IMR-90 (cell line): ENCODE data around the gene ADAMTS19. TPM values are rescaled to one million over a fixed set of nuclear protein-coding genes. Genes with fewer than 3 reads are reported as not detected.

Experiments
- ATAC-seq: fragments of 200-7000 bp; cut with Tn5 transposase; 2 replicates; pipeline ENCODE4 v1.9.1; 2020; ENCODE audit warnings: low read depth, mild to moderate bottlenecking, moderate library complexity
- BruUV-seq: library from RNA; stranded (reverse); fragments of 400-500 nt; replicated peaks from 2 replicates; lab custom pipeline; 2021; lab: Mats Ljungman, UMichigan
- CTCF ChIA-PET: fragments of 300-600 bp; formaldehyde crosslinking; extraction: SDS; loops from one replicate; lab custom pipeline; 2021; ENCODE audit warnings: antibody characterized with exemption; lab: Yijun Ruan, JAX
- POLR2A ChIA-PET: fragments of 300-600 bp; sonication (Branson Sonifier 250); formaldehyde crosslinking; loops from one replicate; lab custom pipeline; 2022; ENCODE audit warnings: antibody characterized with exemption; ENCODE audit not compliant: unreplicated experiment; lab: Charles Lee
- DNase-seq: peaks from one replicate; pipeline ENCODE4 v3.0.0; 2013
- H2AFZ ChIP-seq: replicated peaks from 2 replicates; pipeline ENCODE3; 2013; ENCODE audit warnings: low read length, mild to moderate bottlenecking; ENCODE audit not compliant: poor library complexity
- H2AK5ac ChIP-seq: 2 replicates; pipeline ENCODE4 v1.6.1; 2013; ENCODE audit warnings: low read depth, low read length, inconsistent platforms
- H2AK9ac ChIP-seq: replicated peaks from 2 replicates; pipeline ENCODE3; 2013; ENCODE audit warnings: mild to moderate bottlenecking, low read depth, low read length, moderate library complexity; ENCODE audit not compliant: poor library complexity
- H2BK120ac ChIP-seq: 2 replicates; pipeline ENCODE4 v1.6.1; 2013; ENCODE audit warnings: low read depth, low read length, inconsistent platforms
- H2BK15ac ChIP-seq: 3 replicates; pipeline ENCODE4 v1.6.1; 2013; ENCODE audit warnings: low read depth, low read length, inconsistent platforms
- H2BK20ac ChIP-seq: 2 replicates; pipeline ENCODE4 v1.6.1; 2013; ENCODE audit warnings: low read depth, mild to moderate bottlenecking, inconsistent platforms, low read length, moderate library complexity
- H2BK5ac ChIP-seq: 2 replicates; pipeline ENCODE4 v1.6.1; 2013; ENCODE audit warnings: mild to moderate bottlenecking, low read depth, low read length, inconsistent platforms; ENCODE audit not compliant: poor library complexity, severe bottlenecking
- H3K14ac ChIP-seq: replicated peaks from 2 replicates; pipeline ENCODE4 v1.6.1; 2013; ENCODE audit warnings: low read depth, low read length, inconsistent platforms
- H3K18ac ChIP-seq: 2 replicates; pipeline ENCODE4 v1.6.1; 2013; ENCODE audit warnings: low read depth, low read length, control low read depth
- H3K23ac ChIP-seq: 2 replicates; pipeline ENCODE4 v1.6.1; 2013; ENCODE audit warnings: low read depth, low read length, inconsistent platforms
- H3K27ac ChIP-seq: 2 replicates; pipeline ENCODE4 v1.5.1; 2013; ENCODE audit warnings: mild to moderate bottlenecking, control low read depth, low read length; ENCODE audit not compliant: insufficient read depth
- H3K27me3 ChIP-seq: 2 replicates; pipeline ENCODE4 v1.6.1; 2013; ENCODE audit warnings: low read length; ENCODE audit not compliant: control insufficient read depth, insufficient read depth
- H3K36me3 ChIP-seq: 2 replicates; pipeline ENCODE4 v1.6.1; 2013; ENCODE audit warnings: low read length, mixed read lengths; ENCODE audit not compliant: control insufficient read depth, insufficient read depth
- H3K4ac ChIP-seq: 2 replicates; pipeline ENCODE4 v1.6.1; 2013; ENCODE audit warnings: low read depth, low read length, inconsistent platforms
- H3K4me1 ChIP-seq: 2 replicates; pipeline ENCODE4 v1.6.1; 2013; ENCODE audit warnings: low read length, mixed read lengths; ENCODE audit not compliant: control insufficient read depth, insufficient read depth
- H3K4me2 ChIP-seq: 2 replicates; pipeline ENCODE4 v1.6.1; 2013; ENCODE audit warnings: low read depth, mild to moderate bottlenecking, control low read depth, low read length, moderate library complexity
- H3K4me3 ChIP-seq: 2 replicates; pipeline ENCODE4 v1.5.1; 2013; ENCODE audit warnings: low read depth, mild to moderate bottlenecking, control low read depth, low read length, moderate library complexity; ENCODE audit not compliant: insufficient read depth
- H3K56ac ChIP-seq: 2 replicates; pipeline ENCODE4 v1.6.1; 2013; ENCODE audit warnings: low read length, inconsistent platforms; ENCODE audit not compliant: insufficient read depth; ENCODE audit errors: extremely low read depth
- H3K79me1 ChIP-seq, 2 experiments: 2 replicates each; pipeline ENCODE4 v1.6.1; 2013; ENCODE audit warnings: low read length in 2 of 2, inconsistent platforms in 1 of 2, low read depth in 1 of 2
- H3K9ac ChIP-seq: 2 replicates; pipeline ENCODE4 v1.6.1; 2013; ENCODE audit warnings: low read depth, low read length, control low read depth
- H3K9me1 ChIP-seq: 2 replicates; pipeline ENCODE4 v1.6.1; 2013; ENCODE audit warnings: low read length, inconsistent platforms; ENCODE audit not compliant: insufficient read depth
- H3K9me3 ChIP-seq: 2 replicates; pipeline ENCODE4 v1.6.1; 2013; ENCODE audit warnings: low read length; ENCODE audit not compliant: control insufficient read depth, insufficient read depth
- H4K20me1 ChIP-seq: 2 replicates; pipeline ENCODE4 v1.6.1; 2013; ENCODE audit warnings: low read length, inconsistent platforms; ENCODE audit not compliant: insufficient read depth
- H4K5ac ChIP-seq: 2 replicates; pipeline ENCODE4 v1.6.1; 2013; ENCODE audit warnings: mild to moderate bottlenecking, low read depth, low read length, control low read depth
- H4K8ac ChIP-seq, 2 experiments: 2 replicates each; pipeline ENCODE4 v1.6.1; 2013; ENCODE audit warnings: low read depth in 2 of 2, low read length in 2 of 2, control low read depth in 1 of 2, inconsistent platforms in 1 of 2
- H4K91ac ChIP-seq: 2 replicates; pipeline ENCODE4 v1.6.1; 2013; ENCODE audit warnings: low read depth, low read length, inconsistent platforms; ENCODE audit not compliant: insufficient read depth
- BHLHE40 ChIP-seq: fragments of 150-350 bp; IDR thresholded peaks from 2 replicates; pipeline ENCODE4 v1.6.1; 2016; ENCODE audit warnings: mild to moderate bottlenecking, low read depth, low read length
- CEBPB ChIP-seq: IDR thresholded peaks from 2 replicates; pipeline ENCODE4 v1.6.1; 2012; ENCODE audit warnings: low read depth, low read length, improper control_type of control experiment
- CHD1 ChIP-seq: IDR thresholded peaks from 2 replicates; pipeline ENCODE4 v1.6.1; 2012; ENCODE audit warnings: low read depth, low read length, improper control_type of control experiment
- FOS ChIP-seq: fragments of 150-350 bp; IDR thresholded peaks from 2 replicates; pipeline ENCODE4 v1.6.1; 2016; ENCODE audit warnings: low read depth, low read length
- MAFK ChIP-seq: IDR thresholded peaks from 2 replicates; pipeline ENCODE4 v1.6.1; 2012; ENCODE audit warnings: low read depth, low read length, improper control_type of control experiment
- MAZ ChIP-seq: IDR thresholded peaks from 2 replicates; pipeline ENCODE4 v1.6.1; 2012; ENCODE audit warnings: low read depth, mild to moderate bottlenecking, low read length, improper control_type of control experiment, moderate library complexity, borderline replicate concordance
- MXI1 ChIP-seq: IDR thresholded peaks from 2 replicates; pipeline ENCODE4 v1.6.1; 2012; ENCODE audit warnings: low read depth, mild to moderate bottlenecking, low read length, moderate library complexity, borderline replicate concordance
- NFE2L2 ChIP-seq: fragments of 150-350 bp; IDR thresholded peaks from 2 replicates; pipeline ENCODE4 v1.6.1; 2016; ENCODE audit warnings: low read depth, mild to moderate bottlenecking, low read length
- POLR2A ChIP-seq: IDR thresholded peaks from 2 replicates; pipeline ENCODE4 v1.6.1; 2012; ENCODE audit warnings: mild to moderate bottlenecking, low read depth, low read length
- RAD21 ChIP-seq: IDR thresholded peaks from 2 replicates; pipeline ENCODE4 v1.6.1; 2012; ENCODE audit warnings: low read length, improper control_type of control experiment
- RCOR1 ChIP-seq: IDR thresholded peaks from 2 replicates; pipeline ENCODE4 v1.6.1; 2012; ENCODE audit warnings: mild to moderate bottlenecking, low read length, improper control_type of control experiment; ENCODE audit not compliant: insufficient replicate concordance
- RFX5 ChIP-seq: IDR thresholded peaks from 2 replicates; pipeline ENCODE4 v1.8.0; 2012; ENCODE audit warnings: low read depth, mild to moderate bottlenecking, low read length, moderate library complexity
- SMC3 ChIP-seq: fragments of 150-350 bp; IDR thresholded peaks from 2 replicates; pipeline ENCODE4 v1.6.1; 2016; ENCODE audit warnings: low read depth, mild to moderate bottlenecking, antibody characterized with exemption, low read length, moderate library complexity
- WGBS, 2 experiments: methylation state at CpG; one replicate each; pipeline versions ENCODE4 v1.1.5 to v1.1.7; 2013; ENCODE audit warnings: missing lambda C conversion rate in 2 of 2; ENCODE audit not compliant: insufficient read length in 1 of 2; ENCODE audit errors: extremely low coverage in 2 of 2; 5-methylcytosine and 5-hydroxymethylcytosine counted together
- dilution Hi-C: fragments of 300-500 bp; cut with HindIII; formaldehyde crosslinking; loops from one replicate; pipeline ENCODE4 v1.14.3; 2018; ENCODE audit warnings: low sequenced_read_pairs; ENCODE audit not compliant: unreplicated experiment
- in situ Hi-C: fragments of 300-500 bp; cut with MboI; formaldehyde crosslinking; loops from 3 replicates; pipeline ENCODE4 v1.14.3; 2019; ENCODE audit warnings: low sequenced_read_pairs, inconsistent platforms, mixed read lengths
- intact Hi-C: fragments of 100-400 bp; cut with micrococcal nuclease; formaldehyde crosslinking; loops from 2 replicates; pipeline ENCODE4 v1.10.0; 2022
- polyA plus RNA-seq, 3 experiments: library from polyadenylated mRNA; depleted of rRNA; stranded (reverse); fragments of >200 nt; gene quantifications; 2 replicates each; pipeline ENCODE4 v1.2.3, GENCODE V29; 2012; ENCODE audit warnings: low replicate concordance in 1 of 3
- total RNA-seq: library from RNA; depleted of rRNA; stranded (reverse); fragments of >200 nt; gene quantifications from 2 replicates; pipeline ENCODE4 v1.2.3, GENCODE V29; 2012
- TF ChIP-seq, protein P1 (sequence below): fragments of 150-350 bp; IDR thresholded peaks from 2 replicates; pipeline ENCODE4 v1.6.1; 2017; ENCODE audit warnings: mild to moderate bottlenecking, antibody characterized with exemption, low read length, low read depth
- TF ChIP-seq, protein P2 (sequence below): conservative IDR thresholded peaks from 2 replicates; pipeline ENCODE4 v1.5.1; 2012; ENCODE audit warnings: mild to moderate bottlenecking, low read depth, low read length, improper control_type of control experiment
- TF ChIP-seq, protein P3 (sequence below): fragments of 150-350 bp; IDR thresholded peaks from 2 replicates; pipeline ENCODE4 v1.6.1; 2016; ENCODE audit warnings: low read depth, mild to moderate bottlenecking, low read length, moderate library complexity, borderline replicate concordance

Gene ADAMTS19
- total and polyA plus RNA-seq, 2 of the 4 experiments (the other 2 are of a cell fraction): under 0.01 to 0.17 TPM

- H2BK5ac ChIP-seq: no peak overlapping the region
- no CpG with 5 or more reads among the region's 2 CpGs for WGBS, 2 experiments
- in situ Hi-C loops: no loop called here
Measured at GRCh38 chr5:129601576-129601975, 141.5 kb downstream of the ADAMTS19 start.

More at GRCh38 chr5:129601576-129601975, 141.5 kb downstream of the ADAMTS19 start:
- H2AFZ ChIP-seq: no peak overlapping the region
- dilution Hi-C loops (no loop called here), intact Hi-C loops (no loop called here)
- H3K56ac ChIP-seq: no peak overlapping the region
- TF ChIP-seq NFE2L2: no peak
- no peak for TF ChIP-seq BHLHE40
- no peak for TF ChIP-seq MXI1
- no peak for TF ChIP-seq RAD21
- TF ChIP-seq, protein P1, sequence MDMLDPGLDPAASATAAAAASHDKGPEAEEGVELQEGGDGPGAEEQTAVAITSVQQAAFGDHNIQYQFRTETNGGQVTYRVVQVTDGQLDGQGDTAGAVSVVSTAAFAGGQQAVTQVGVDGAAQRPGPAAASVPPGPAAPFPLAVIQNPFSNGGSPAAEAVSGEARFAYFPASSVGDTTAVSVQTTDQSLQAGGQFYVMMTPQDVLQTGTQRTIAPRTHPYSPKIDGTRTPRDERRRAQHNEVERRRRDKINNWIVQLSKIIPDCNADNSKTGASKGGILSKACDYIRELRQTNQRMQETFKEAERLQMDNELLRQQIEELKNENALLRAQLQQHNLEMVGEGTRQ: no peak
- TF ChIP-seq CHD1: no peak
- TF ChIP-seq, protein P2, sequence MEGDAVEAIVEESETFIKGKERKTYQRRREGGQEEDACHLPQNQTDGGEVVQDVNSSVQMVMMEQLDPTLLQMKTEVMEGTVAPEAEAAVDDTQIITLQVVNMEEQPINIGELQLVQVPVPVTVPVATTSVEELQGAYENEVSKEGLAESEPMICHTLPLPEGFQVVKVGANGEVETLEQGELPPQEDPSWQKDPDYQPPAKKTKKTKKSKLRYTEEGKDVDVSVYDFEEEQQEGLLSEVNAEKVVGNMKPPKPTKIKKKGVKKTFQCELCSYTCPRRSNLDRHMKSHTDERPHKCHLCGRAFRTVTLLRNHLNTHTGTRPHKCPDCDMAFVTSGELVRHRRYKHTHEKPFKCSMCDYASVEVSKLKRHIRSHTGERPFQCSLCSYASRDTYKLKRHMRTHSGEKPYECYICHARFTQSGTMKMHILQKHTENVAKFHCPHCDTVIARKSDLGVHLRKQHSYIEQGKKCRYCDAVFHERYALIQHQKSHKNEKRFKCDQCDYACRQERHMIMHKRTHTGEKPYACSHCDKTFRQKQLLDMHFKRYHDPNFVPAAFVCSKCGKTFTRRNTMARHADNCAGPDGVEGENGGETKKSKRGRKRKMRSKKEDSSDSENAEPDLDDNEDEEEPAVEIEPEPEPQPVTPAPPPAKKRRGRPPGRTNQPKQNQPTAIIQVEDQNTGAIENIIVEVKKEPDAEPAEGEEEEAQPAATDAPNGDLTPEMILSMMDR: no peak
- no peak for TF ChIP-seq MAFK
- TF ChIP-seq, protein P3, sequence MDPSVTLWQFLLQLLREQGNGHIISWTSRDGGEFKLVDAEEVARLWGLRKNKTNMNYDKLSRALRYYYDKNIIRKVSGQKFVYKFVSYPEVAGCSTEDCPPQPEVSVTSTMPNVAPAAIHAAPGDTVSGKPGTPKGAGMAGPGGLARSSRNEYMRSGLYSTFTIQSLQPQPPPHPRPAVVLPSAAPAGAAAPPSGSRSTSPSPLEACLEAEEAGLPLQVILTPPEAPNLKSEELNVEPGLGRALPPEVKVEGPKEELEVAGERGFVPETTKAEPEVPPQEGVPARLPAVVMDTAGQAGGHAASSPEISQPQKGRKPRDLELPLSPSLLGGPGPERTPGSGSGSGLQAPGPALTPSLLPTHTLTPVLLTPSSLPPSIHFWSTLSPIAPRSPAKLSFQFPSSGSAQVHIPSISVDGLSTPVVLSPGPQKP: no peak
- TF ChIP-seq CEBPB: no peak
- TF ChIP-seq POLR2A: no peak
- no peak for TF ChIP-seq RCOR1
- no peak for TF ChIP-seq RFX5
- no peak for TF ChIP-seq FOS
- no peak for TF ChIP-seq MAZ
- no peak for TF ChIP-seq SMC3
- TSS peak; percentile 38 for BruUV-seq
- H2AK9ac ChIP-seq: no peak overlapping the region
- no peaks in the 10 kb centered on the region for H3K79me1 ChIP-seq
- no peak overlapping the region for H3K23ac ChIP-seq
- ChIA-PET CTCF (no interaction called here), POLR2A (no interaction called here)
- no peak overlapping the region for H2BK120ac ChIP-seq
- H2BK15ac ChIP-seq: no peak overlapping the region
- no peaks in the 10 kb centered on the region for H3K36me3 ChIP-seq
- H4K5ac ChIP-seq: no peak overlapping the region
- no peak overlapping the region for H3K18ac ChIP-seq
- H4K8ac ChIP-seq: no peak overlapping the region
- no peaks in the 10 kb centered on the region for H3K27me3 ChIP-seq
- ATAC-seq: no peak
- no peak overlapping the region for H3K14ac ChIP-seq
- no peak overlapping the region for H2BK20ac ChIP-seq
- no peak overlapping the region for H2AK5ac ChIP-seq
- H3K9ac ChIP-seq: no peak overlapping the region
- H3K9me3 ChIP-seq: 0 out of 2 replicates have a peak, but pooled peaks cover 2% of the 10 kb centered on the region
- H3K4ac ChIP-seq: no peak overlapping the region
- H3K4me1 ChIP-seq: no peaks in the 10 kb centered on the region
- no peak overlapping the region for H3K4me3 ChIP-seq
- H3K4me2 ChIP-seq: no peak overlapping the region
- no peaks in the 10 kb centered on the region for H4K20me1 ChIP-seq
- H3K9me1 ChIP-seq: no peaks in the 10 kb centered on the region
- DNase-seq: no peak
- no peak overlapping the region for H4K91ac ChIP-seq
- no peak overlapping the region for H3K27ac ChIP-seq
